ENCODE measurements around the gene KANK4. TPM values are rescaled to one million over a fixed set of nuclear protein-coding genes. Genes with fewer than 3 reads are reported as not detected.

The KANK4 gene
- polyA plus RNA-seq, 1 donor (not counting 4 experiments of a cell fraction or from before 2014, with no cell fraction given): 0.92 TPM

DNA sequence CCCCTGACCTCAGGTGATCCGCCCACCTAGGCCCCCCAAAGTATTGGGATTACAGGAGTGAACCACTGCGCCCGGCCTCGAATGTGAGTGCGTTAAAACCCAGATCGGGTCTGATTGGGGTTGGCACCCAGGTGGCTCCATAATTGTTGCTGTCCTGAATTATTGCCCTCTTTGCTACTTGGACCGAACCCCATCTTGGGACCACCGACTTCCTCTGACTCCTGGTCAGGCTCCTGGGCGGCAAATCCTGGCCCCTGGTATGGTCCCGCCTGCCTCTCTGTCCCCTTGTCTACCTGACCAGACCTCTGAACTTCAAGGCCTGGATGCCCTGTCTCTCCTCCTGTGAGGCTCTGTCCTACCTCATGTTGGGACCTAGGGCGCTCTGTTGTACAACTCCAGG lies 91.7 kb downstream of the KANK4 start:
- no peak for FAIRE-seq
- H3K4me1 ChIP-seq (ENCODE audit: control insufficient read depth, extremely low read depth, insufficient read depth, low read length): peaks cover 26% of the 10 kb centered on the region
- no peak overlapping the region for H3K27ac ChIP-seq (ENCODE audit: control insufficient read depth, insufficient read depth, low read length)
- H3K27me3 ChIP-seq (ENCODE audit: control insufficient read depth, extremely low read depth, insufficient read depth, low read length): no peaks in the 10 kb centered on the region
- dilution Hi-C loops (cut with MboI; ENCODE audit: extremely low pct_ligation_motif_present, low sequenced_read_pairs): no loop called here
- no peaks in the 10 kb centered on the region for H3K36me3 ChIP-seq (ENCODE audit: control insufficient read depth in 2 of 2, extremely low read depth in 1 of 2, insufficient read depth in 2 of 2, low read length in 2 of 2)
- no peak for TF ChIP-seq EZH2 (IDR thresholded peaks at IDR 0.05; ENCODE audit: low read length)
- no peak for TF ChIP-seq CTCF (optimal IDR thresholded peaks at IDR 0.05 in 1 of 3, IDR thresholded peaks at IDR 0.05 in 1 of 3, conservative IDR thresholded peaks at IDR 0.05 in 1 of 3; ENCODE audit: extremely low read depth in 1 of 3, insufficient read depth in 2 of 3, low read length in 3 of 3)
- H3K4me2 ChIP-seq (ENCODE audit: control insufficient read depth, extremely low read depth, insufficient read depth, low read depth, low read length): no peak overlapping the region
- no peaks in the 10 kb centered on the region for H3K9me3 ChIP-seq (ENCODE audit: control insufficient read depth, low read depth, low read length)
- H2AFZ ChIP-seq (ENCODE audit: control insufficient read depth, low read length): no peak overlapping the region
- no peaks in the 10 kb centered on the region for H3K9me1 ChIP-seq (ENCODE audit: control insufficient read depth, extremely low read depth, insufficient read depth, low read length)
- no peaks in the 10 kb centered on the region for H3K79me2 ChIP-seq (ENCODE audit: control insufficient read depth, insufficient read depth, low read length)
- H3K4me3 ChIP-seq (ENCODE audit: control insufficient read depth in 2 of 3, extremely low read depth in 1 of 3, insufficient read depth in 2 of 3, low read depth in 1 of 3, low read length in 3 of 3): no peak overlapping the region
- no peaks in the 10 kb centered on the region for H4K20me1 ChIP-seq (ENCODE audit: control insufficient read depth, extremely low read depth, insufficient read depth, low read length)
- no peak for DNase-seq (ENCODE audit: low read depth, low spot score)
- no peak overlapping the region for H3K9ac ChIP-seq (ENCODE audit: control insufficient read depth, extremely low read depth, insufficient read depth, low read length)

GRCh38 chr1:62224182-62224581 lies 95.1 kb downstream of the KANK4 start:
- Histone ChIP-seq H3K79me2 (ENCODE audit: control insufficient read depth, insufficient read depth, low read length) (no peaks in the 10 kb centered on the region), H3K27me3 (ENCODE audit: control insufficient read depth, extremely low read depth, insufficient read depth, low read length) (no peaks in the 10 kb centered on the region), H3K27ac (ENCODE audit: control insufficient read depth, insufficient read depth, low read length) (no peak overlapping the region), H3K9me3 (ENCODE audit: control insufficient read depth, low read depth, low read length) (no peaks in the 10 kb centered on the region), H3K4me1 (ENCODE audit: control insufficient read depth, extremely low read depth, insufficient read depth, low read length) (peaks cover under 1% of the 10 kb centered on the region), H3K9me1 (ENCODE audit: control insufficient read depth, extremely low read depth, insufficient read depth, low read length) (no peaks in the 10 kb centered on the region), H3K36me3 (ENCODE audit: control insufficient read depth in 2 of 2, extremely low read depth in 1 of 2, insufficient read depth in 2 of 2, low read length in 2 of 2) (no peaks in the 10 kb centered on the region), H3K4me2 (ENCODE audit: control insufficient read depth, extremely low read depth, insufficient read depth, low read depth, low read length) (no peak overlapping the region), H3K9ac (ENCODE audit: control insufficient read depth, extremely low read depth, insufficient read depth, low read length) (no peak overlapping the region), H4K20me1 (ENCODE audit: control insufficient read depth, extremely low read depth, insufficient read depth, low read length) (no peaks in the 10 kb centered on the region), H2AFZ (ENCODE audit: control insufficient read depth, low read length) (no peak overlapping the region), H3K4me3 (ENCODE audit: control insufficient read depth in 2 of 3, extremely low read depth in 1 of 3, insufficient read depth in 2 of 3, low read depth in 1 of 3, low read length in 3 of 3) (no peak overlapping the region)
- DNase-seq (ENCODE audit: low read depth, low spot score) (no peak), FAIRE-seq (no peak)
- dilution Hi-C loops (cut with MboI; ENCODE audit: extremely low pct_ligation_motif_present, low sequenced_read_pairs): no loop called here
- TF ChIP-seq CTCF (optimal IDR thresholded peaks at IDR 0.05 in 1 of 3, IDR thresholded peaks at IDR 0.05 in 1 of 3, conservative IDR thresholded peaks at IDR 0.05 in 1 of 3; ENCODE audit: extremely low read depth in 1 of 3, insufficient read depth in 2 of 3, low read length in 3 of 3) (no peak), EZH2 (IDR thresholded peaks at IDR 0.05; ENCODE audit: low read length) (no peak)

Measured in keratinocyte (primary cell).